HepG2 (cell line): Measurements from ENCODE around the gene ARSB. TPM values are rescaled to one million over a fixed set of nuclear protein-coding genes. Genes with fewer than 3 reads are reported as not detected.

Source experiments
- ATAC-seq: fragments of 200-7000 bp; cut with Tn5 transposase; 3 replicates; pipeline ENCODE4 v1.9.1; 2020; ENCODE audit warnings: mild to moderate bottlenecking, moderate library complexity
- BruUV-seq: library from RNA; stranded (reverse); fragments of 400-500 nt; replicated peaks from 2 replicates; lab custom pipeline; 2021; lab: Mats Ljungman, UMichigan
- CTCF ChIA-PET: fragments of 300-600 bp; formaldehyde crosslinking; extraction: SDS; loops from one replicate; lab custom pipeline; 2021; ENCODE audit warnings: low total read pairs, inconsistent platforms, low intra/inter-chr PET ratio; lab: Yijun Ruan, JAX
- POLR2A ChIA-PET: fragments of 350-600 bp; sonication (Branson Sonifier 250); formaldehyde crosslinking; loops from one replicate; lab custom pipeline; 2020; ENCODE audit warnings: antibody characterized with exemption, inconsistent platforms; lab: Yijun Ruan, JAX
- DNase-seq: peaks from one replicate; pipeline ENCODE4 v3.0.0-alpha.2; 2015; ENCODE audit warnings: low spot score
- FAIRE-seq: peaks from 3 replicates; lab custom pipeline; 2011; peaks lifted over from hg19 to GRCh38; lab: Jason Lieb, UNC
- H2AFZ ChIP-seq: one replicate; pipeline ENCODE4 v1.6.1; 2011; ENCODE audit warnings: low read length, inconsistent platforms
- H3K27ac ChIP-seq: fragments of 300-600 bp; 3 replicates; pipeline ENCODE4 v1.8.0; 2011; ENCODE audit warnings: mixed run types, mild to moderate bottlenecking, mixed read lengths, low read length, inconsistent platforms; ENCODE audit not compliant: insufficient read depth; ENCODE audit errors: extremely low read length
- H3K27me3 ChIP-seq, 2 experiments: fragments of 200-600 bp in 1 of 2; 2 replicates in 1 of 2; 3 replicates in 1 of 2; pipeline versions ENCODE4 v1.6.0 to v1.8.0; 2011; ENCODE audit warnings: low read length in 2 of 2, mild to moderate bottlenecking in 2 of 2, moderate library complexity in 2 of 2, inconsistent platforms in 1 of 2; ENCODE audit not compliant: insufficient read depth in 2 of 2, control insufficient read depth in 1 of 2
- H3K36me3 ChIP-seq, 2 experiments: fragments of 200-600 bp in 1 of 2; replicated peaks in 1 of 2; 2 replicates in 1 of 2; 3 replicates in 1 of 2; pipeline versions ENCODE4 v1.5.1 to v1.8.0; 2011; ENCODE audit warnings: low read length in 2 of 2, inconsistent platforms in 1 of 2; ENCODE audit not compliant: insufficient read depth in 2 of 2, control insufficient read depth in 1 of 2
- H3K4me1 ChIP-seq: 2 replicates; pipeline ENCODE4 v1.5.1; 2012; ENCODE audit warnings: low read length, inconsistent platforms; ENCODE audit not compliant: insufficient read depth
- H3K4me2 ChIP-seq: 2 replicates; pipeline ENCODE4 v1.6.0; 2011; ENCODE audit warnings: low read depth, low read length, inconsistent platforms
- H3K4me3 ChIP-seq, 3 experiments: fragments of 200-600 bp in 1 of 3; sonication (generic), shearing (Covaris generic) in 1 of 3; replicated peaks in 1 of 3; 2 replicates each; pipeline ENCODE4 v1.5.1; 2011 to 2016; ENCODE audit warnings: low read length in 3 of 3, inconsistent platforms in 2 of 3, low read depth in 2 of 3, mild to moderate bottlenecking in 2 of 3, control low read depth in 1 of 3, mixed read lengths in 1 of 3; ENCODE audit not compliant: insufficient read depth in 1 of 3
- H3K79me2 ChIP-seq: one replicate; pipeline ENCODE4 v1.6.1; 2011; ENCODE audit warnings: low read length, inconsistent platforms; ENCODE audit not compliant: insufficient read depth
- H3K9ac ChIP-seq: 2 replicates; pipeline ENCODE4 v1.6.0; 2011; ENCODE audit warnings: mild to moderate bottlenecking, low read depth, low read length, inconsistent platforms; ENCODE audit not compliant: insufficient read depth
- H3K9me3 ChIP-seq: 2 replicates; pipeline ENCODE4 v1.5.1; 2012; ENCODE audit warnings: mild to moderate bottlenecking, low read length
- H4K20me1 ChIP-seq: 2 replicates; pipeline ENCODE4 v1.6.0; 2011; ENCODE audit warnings: inconsistent platforms, mild to moderate bottlenecking, low read length, moderate library complexity; ENCODE audit not compliant: insufficient read depth
- BCL3 ChIP-seq: sonication (generic); formaldehyde crosslinking; IDR thresholded peaks from 2 replicates; pipeline ENCODE4 v1.5.1; 2020; ENCODE audit warnings: mild to moderate bottlenecking, missing genetic modification reagents, moderate library complexity
- FOXK1 ChIP-seq: sonication (generic); formaldehyde crosslinking; IDR thresholded peaks from 2 replicates; pipeline ENCODE4 v1.4.0; 2020; ENCODE audit warnings: low read depth, missing genetic modification reagents, borderline replicate concordance
- HNF4A ChIP-seq: sonication (generic); formaldehyde crosslinking; IDR thresholded peaks from 2 replicates; pipeline ENCODE4 v1.4.0; 2020; ENCODE audit warnings: missing genetic modification reagents
- HNRNPK ChIP-seq: fragments of 200-400 bp; formaldehyde crosslinking; IDR thresholded peaks from 2 replicates; pipeline ENCODE4 v1.6.1; 2018; ENCODE audit warnings: low read length, low read depth, moderate library complexity, mild to moderate bottlenecking; ENCODE audit not compliant: poor library complexity, severe bottlenecking
- KDM6A ChIP-seq: IDR thresholded peaks from 2 replicates; pipeline ENCODE4 v1.6.1; 2016; ENCODE audit warnings: low read depth
- KLF16 ChIP-seq, 2 experiments: sonication (generic) in 1 of 2; formaldehyde crosslinking in 1 of 2; IDR thresholded peaks; 2 replicates each; pipeline versions ENCODE4 v1.6.1 to v1.8.0; 2016 to 2023; ENCODE audit warnings: missing genetic modification reagents in 2 of 2, missing compliant biosample characterization in 1 of 2
- KLF6 ChIP-seq: IDR thresholded peaks from 2 replicates; pipeline ENCODE4 v1.8.0; 2016; ENCODE audit warnings: missing biosample characterization, missing genetic modification reagents
- NR2F2 ChIP-seq: IDR thresholded peaks from 2 replicates; pipeline ENCODE4 v1.6.1; 2012; ENCODE audit warnings: low read depth, inconsistent platforms, borderline replicate concordance
- RBM22 ChIP-seq: fragments of 200-400 bp; formaldehyde crosslinking; optimal IDR thresholded peaks from 2 replicates; pipeline ENCODE3; 2017; ENCODE audit warnings: mild to moderate bottlenecking, low read length, moderate library complexity
- SALL2 ChIP-seq: sonication (generic); formaldehyde crosslinking; IDR thresholded peaks from 2 replicates; pipeline ENCODE4 v1.8.1; 2023; ENCODE audit warnings: mild to moderate bottlenecking, missing genetic modification reagents, inconsistent platforms
- SRSF9 ChIP-seq: fragments of 200-400 bp; formaldehyde crosslinking; IDR thresholded peaks from 2 replicates; pipeline ENCODE4 v1.6.1; 2018; ENCODE audit warnings: borderline replicate concordance, mild to moderate bottlenecking, low read depth, low read length; ENCODE audit not compliant: insufficient read depth, poor library complexity, severe bottlenecking
- ZBTB37 ChIP-seq: sonication (generic); formaldehyde crosslinking; IDR thresholded peaks from 2 replicates; pipeline ENCODE4 v1.4.0; 2020; ENCODE audit warnings: mild to moderate bottlenecking, missing genetic modification reagents
- ZFP36L2 ChIP-seq: sonication (generic); formaldehyde crosslinking; IDR thresholded peaks from 2 replicates; pipeline ENCODE4 v1.4.0; 2020; ENCODE audit warnings: missing genetic modification reagents
- ZMAT3 ChIP-seq: sonication (generic); formaldehyde crosslinking; conservative IDR thresholded peaks from 2 replicates; pipeline ENCODE4 v1.7.0; 2021; ENCODE audit warnings: missing genetic modification reagents
- ZNF256 ChIP-seq: sonication (generic); formaldehyde crosslinking; conservative IDR thresholded peaks from 2 replicates; pipeline ENCODE4 v1.4.0; 2020; ENCODE audit warnings: missing genetic modification reagents
- ZNF557 ChIP-seq: sonication (generic); formaldehyde crosslinking; IDR thresholded peaks from 2 replicates; pipeline ENCODE4 v1.4.0; 2020; ENCODE audit warnings: missing genetic modification reagents
- ZNF672 ChIP-seq: sonication (generic); formaldehyde crosslinking; IDR thresholded peaks from 2 replicates; pipeline ENCODE4 v1.8.1; 2022; ENCODE audit warnings: missing genetic modification reagents
- ZSCAN31 ChIP-seq: sonication (generic); formaldehyde crosslinking; IDR thresholded peaks from 2 replicates; pipeline ENCODE4 v1.5.0; 2020; ENCODE audit warnings: low read depth, mild to moderate bottlenecking, missing genetic modification reagents
- WGBS: methylation state at CpG from one replicate; pipeline ENCODE4 v1.1.6; 2017; ENCODE audit warnings: low lambda C conversion rate; 5-methylcytosine and 5-hydroxymethylcytosine counted together
- in situ Hi-C: cut with HindIII; loops from 2 replicates; pipeline ENCODE4 v1.10.0; 2017; ENCODE audit warnings: low pct_unique_long_range_greater_than_20kb; ENCODE audit not compliant: extremely low pct_ligation_motif_present
- intact Hi-C: fragments of 100-400 bp; cut with micrococcal nuclease; formaldehyde crosslinking; loops from one replicate; pipeline ENCODE4 v1.10.0; 2022; ENCODE audit not compliant: unreplicated experiment
- polyA plus RNA-seq, 8 experiments: library from polyadenylated mRNA; depleted of rRNA in 3 of 8; stranded (reverse) in 7 of 8; unstranded in 1 of 8; fragments of >200 nt; fragmentation: Illumina TruSeq in 4 of 8; extraction: Trizol in 4 of 8; gene quantifications; 2 replicates each; pipeline versions ENCODE4 v1.2.1 to v1.2.3, GENCODE V29; 2011 to 2016; ENCODE audit warnings: low read depth in 4 of 8, missing spikeins in 1 of 8, mixed read lengths in 1 of 8; ENCODE audit not compliant: insufficient read depth in 1 of 8
- total RNA-seq, 5 experiments: library from RNA; depleted of rRNA; stranded (reverse); fragments of >200 nt; fragmentation: Illumina TruSeq; extraction: Trizol; gene quantifications; 2 replicates each; pipeline ENCODE4 v1.2.3, GENCODE V29; 2016; ENCODE audit warnings: low read depth in 1 of 5

Gene ARSB
- total and polyA plus RNA-seq, 2 of the 13 experiments (the other 11 are each of a cell fraction or from before 2014, with no cell fraction given) = 52.6 to 66.4 TPM

GRCh38 chr5:78755822-78756429 lies 229.2 kb downstream of the ARSB start:
- Histone ChIP-seq H3K4me3 (no peak overlapping the region), H3K9ac (no peak overlapping the region), H2AFZ (no peak overlapping the region), H3K79me2 (no peaks in the 10 kb centered on the region), H3K4me2 (no peak overlapping the region), H4K20me1 (no peaks in the 10 kb centered on the region), H3K9me3 (no peaks in the 10 kb centered on the region), H3K4me1 (peaks cover 44% of the 10 kb centered on the region), H3K36me3 (no peaks in the 10 kb centered on the region), H3K27ac (no peak overlapping the region), H3K27me3 (peaks cover 2 to 10% of the 10 kb centered on the region in 2 experiments; a peak in 2 of 5 replicates)
- in situ Hi-C loops = no loop called here
- TF ChIP-seq RBM22 (no peak), ZBTB37 (CRISPR knock-in tag) (no peak), KDM6A (no peak), ZNF672 (CRISPR knock-in tag) (no peak), BCL3 (CRISPR knock-in tag) (no peak), ZNF256 (CRISPR knock-in tag) (no peak), KLF6 (CRISPR knock-in tag) (no peak), NR2F2 (no peak), SRSF9 (no peak), HNF4A (CRISPR knock-in tag) (no peak), ZNF557 (CRISPR knock-in tag) (no peak), SALL2 (CRISPR knock-in tag) (no peak), KLF16 (CRISPR knock-in tag; IDR thresholded peaks at IDR 0.05) (no peak), ZFP36L2 (CRISPR knock-in tag) (no peak), ZMAT3 (CRISPR knock-in tag) (no peak), ZSCAN31 (CRISPR knock-in tag) (no peak), FOXK1 (CRISPR knock-in tag) (no peak), HNRNPK (no peak)
- DNase-seq = no peak
- 48% methylated on average over 2 of the region's 2 CpGs for WGBS
- BruUV-seq = no TSS peak
- intact Hi-C loops = loop anchor here (5.0 kb wide), 1 partner anchor 109 kb away; the partner anchor contains the start of gene LHFPL2
- no peak for FAIRE-seq
- ChIA-PET POLR2A (interaction anchor here (2.8 kb wide), 1 partner anchor 8 kb away, joined by 10 read pairs; no protein-coding TSS in a partner anchor), CTCF (no interaction called here)
- no peak for ATAC-seq
